Calu3 (cell line): Measurements from ENCODE around the gene ASMTL. TPM values are rescaled to one million over a fixed set of nuclear protein-coding genes. Genes with fewer than 3 reads are reported as not detected.
A peak's percentile ranks its signal among the peaks of the same experiment; 100 is the strongest.
"Not testable (repeated sequence)": the region's sequence is repeated elsewhere in the genome, so short reads cannot be mapped to it uniquely, and the experiment has no call there.

Experiments
- BruUV-seq: library from RNA; stranded (reverse); fragments of 400-500 nt; replicated peaks from 2 replicates; lab custom pipeline; 2021; lab: Mats Ljungman, UMichigan
- CTCF ChIA-PET: fragments of 300-600 bp; sonication (Branson Sonifier 250); formaldehyde crosslinking; loops from one replicate; lab custom pipeline; 2022; ENCODE audit warnings: antibody characterized with exemption; lab: Charles Lee
- DNase-seq: peaks from one replicate; pipeline ENCODE4 v3.0.0; 2022
- H3K27ac Mint-ChIP-seq: one replicate; pipeline ENCODE4 v1.8.0; 2022; ENCODE audit warnings: mixed read lengths; ENCODE audit not compliant: unreplicated experiment
- H3K27me3 Mint-ChIP-seq: one replicate; pipeline ENCODE4 v1.8.0; 2022; ENCODE audit warnings: mixed read lengths; ENCODE audit not compliant: unreplicated experiment
- H3K36me3 Mint-ChIP-seq: one replicate; pipeline ENCODE4 v1.8.0; 2022; ENCODE audit warnings: mild to moderate bottlenecking, moderate library complexity, mixed read lengths; ENCODE audit not compliant: insufficient read depth, unreplicated experiment
- H3K4me1 Mint-ChIP-seq: one replicate; pipeline ENCODE4 v1.8.0; 2022; ENCODE audit warnings: mild to moderate bottlenecking, low read depth, mixed read lengths; ENCODE audit not compliant: unreplicated experiment
- H3K4me3 Mint-ChIP-seq: one replicate; pipeline ENCODE4 v1.8.0; 2022; ENCODE audit warnings: mild to moderate bottlenecking, low read depth, moderate library complexity, mixed read lengths; ENCODE audit not compliant: unreplicated experiment
- H3K9me3 Mint-ChIP-seq: one replicate; pipeline ENCODE4 v1.8.0; 2022; ENCODE audit warnings: low read depth, mixed read lengths; ENCODE audit not compliant: unreplicated experiment
- intact Hi-C: fragments of 100-400 bp; cut with micrococcal nuclease; formaldehyde crosslinking; loops from one replicate; pipeline ENCODE4 v1.10.0; 2022; ENCODE audit not compliant: unreplicated experiment
- total RNA-seq: library from RNA; stranded (reverse); gene quantifications from 2 replicates; pipeline ENCODE4 v1.2.3, GENCODE V29; 2022
- TF ChIP-seq, protein P1 (sequence below): fragments of 200-600 bp; IDR thresholded peaks from one replicate; pipeline ENCODE4 v1.8.0; 2022; ENCODE audit warnings: antibody characterized with exemption; ENCODE audit not compliant: unreplicated experiment

The ASMTL gene
- total RNA-seq, 1 experiment from 2014 or later = 14.4 TPM

DNA sequence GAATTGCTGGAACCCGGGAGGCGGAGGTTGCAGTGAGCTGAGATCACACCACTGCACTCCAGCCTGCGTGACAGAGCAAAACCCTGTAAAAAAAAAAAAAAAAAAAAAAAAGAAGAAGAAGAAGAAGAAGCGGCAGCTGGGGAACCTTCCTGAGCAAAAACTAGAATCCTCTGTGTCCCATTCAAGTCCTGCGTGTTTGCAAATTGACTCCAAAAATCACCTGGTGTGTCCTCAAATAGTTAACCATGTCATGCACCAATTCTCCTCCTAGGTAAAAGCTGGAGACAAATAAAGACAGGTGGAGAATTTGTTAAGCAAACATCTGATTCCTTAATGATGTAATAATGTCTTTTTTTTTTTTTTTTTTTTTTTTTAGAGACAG, 31.9 kb upstream of the ASMTL start:
- Mint-ChIP-seq H3K36me3 (peaks cover 8% of the 10 kb centered on the region), H3K4me3 (no peak overlapping the region), H3K27me3 (no peaks in the 10 kb centered on the region), H3K9me3 (no peaks in the 10 kb centered on the region), H3K4me1 (no peaks in the 10 kb centered on the region), H3K27ac (no peak overlapping the region)
- no TSS peak for BruUV-seq
- TF ChIP-seq, protein P1, sequence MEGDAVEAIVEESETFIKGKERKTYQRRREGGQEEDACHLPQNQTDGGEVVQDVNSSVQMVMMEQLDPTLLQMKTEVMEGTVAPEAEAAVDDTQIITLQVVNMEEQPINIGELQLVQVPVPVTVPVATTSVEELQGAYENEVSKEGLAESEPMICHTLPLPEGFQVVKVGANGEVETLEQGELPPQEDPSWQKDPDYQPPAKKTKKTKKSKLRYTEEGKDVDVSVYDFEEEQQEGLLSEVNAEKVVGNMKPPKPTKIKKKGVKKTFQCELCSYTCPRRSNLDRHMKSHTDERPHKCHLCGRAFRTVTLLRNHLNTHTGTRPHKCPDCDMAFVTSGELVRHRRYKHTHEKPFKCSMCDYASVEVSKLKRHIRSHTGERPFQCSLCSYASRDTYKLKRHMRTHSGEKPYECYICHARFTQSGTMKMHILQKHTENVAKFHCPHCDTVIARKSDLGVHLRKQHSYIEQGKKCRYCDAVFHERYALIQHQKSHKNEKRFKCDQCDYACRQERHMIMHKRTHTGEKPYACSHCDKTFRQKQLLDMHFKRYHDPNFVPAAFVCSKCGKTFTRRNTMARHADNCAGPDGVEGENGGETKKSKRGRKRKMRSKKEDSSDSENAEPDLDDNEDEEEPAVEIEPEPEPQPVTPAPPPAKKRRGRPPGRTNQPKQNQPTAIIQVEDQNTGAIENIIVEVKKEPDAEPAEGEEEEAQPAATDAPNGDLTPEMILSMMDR = no peak
- intact Hi-C loops = no loop called here
- CTCF ChIA-PET = no interaction called here
- DNase-seq = no peak

DNA sequence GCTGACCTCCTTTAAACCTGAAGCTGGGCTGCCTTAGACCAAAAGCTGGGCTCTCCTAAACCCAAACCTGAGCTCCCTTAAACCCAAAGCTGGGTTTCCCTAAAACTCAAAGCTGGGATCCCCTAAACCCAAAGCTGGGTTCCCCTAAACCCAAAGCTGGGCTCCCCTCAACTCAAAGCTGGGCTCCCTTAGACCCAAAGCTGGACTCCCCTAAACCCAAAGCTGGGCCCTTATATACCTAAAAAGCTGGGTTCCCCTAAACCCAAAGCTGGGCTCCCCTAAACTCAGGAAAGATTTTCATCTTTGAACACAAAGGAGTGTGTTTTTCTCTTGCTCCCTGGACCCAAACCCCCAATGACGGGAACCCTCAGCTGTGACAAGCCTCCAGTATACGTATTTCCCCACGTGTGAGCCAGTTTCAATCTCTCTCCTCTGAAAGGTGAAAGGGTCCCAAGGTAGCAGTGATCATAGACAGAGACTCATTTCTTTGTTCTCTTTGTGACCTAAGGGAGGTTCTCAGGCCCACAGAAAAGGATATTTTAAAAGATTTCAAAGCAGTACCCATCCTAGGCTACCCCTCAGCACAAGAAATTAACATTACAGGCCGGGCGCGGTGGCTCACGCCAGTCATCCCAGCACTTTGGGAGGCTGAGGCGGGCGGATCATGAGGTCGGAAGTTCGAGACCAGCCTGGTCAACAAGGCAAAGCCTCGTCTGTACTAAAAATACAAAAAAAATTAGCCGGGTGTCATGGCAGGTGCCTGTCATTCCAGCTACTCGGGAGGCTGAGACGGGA, 31.3 kb upstream of the ASMTL start:
- Mint-ChIP-seq H3K36me3 (peaks cover 8% of the 10 kb centered on the region), H3K4me1 (no peaks in the 10 kb centered on the region), H3K9me3 (no peaks in the 10 kb centered on the region), H3K27me3 (no peaks in the 10 kb centered on the region), H3K4me3 (no peak overlapping the region), H3K27ac (no peak overlapping the region)
- TF ChIP-seq, protein P1 = no peak
- no peak for DNase-seq
- CTCF ChIA-PET = no interaction called here
- no TSS peak for BruUV-seq
- intact Hi-C loops = no loop called here

DNA sequence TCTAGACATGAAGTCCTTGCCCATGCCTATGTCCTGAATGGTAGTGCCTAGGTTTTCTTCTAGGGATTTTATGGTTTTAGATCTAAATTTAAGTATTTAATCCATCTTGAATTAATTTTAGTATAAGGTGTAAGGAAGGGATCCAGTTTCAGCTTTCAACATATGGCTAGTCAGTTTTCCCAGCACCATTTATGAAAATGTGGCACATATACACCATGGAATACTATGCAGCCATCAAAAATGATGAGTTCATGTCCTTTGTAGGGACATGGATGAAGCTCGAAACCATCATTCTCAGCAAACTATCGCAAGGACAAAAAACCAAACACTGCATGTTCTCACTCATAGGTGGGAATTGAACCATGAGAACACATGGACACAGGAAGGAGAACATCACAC, 29.8 kb upstream of the ASMTL start:
- H3K27ac Mint-ChIP-seq, intact Hi-C loops, DNase-seq, H3K4me3 Mint-ChIP-seq, H3K36me3 Mint-ChIP-seq, H3K9me3 Mint-ChIP-seq, CTCF ChIA-PET, H3K4me1 Mint-ChIP-seq, BruUV-seq: not testable (repeated sequence)
- peaks cover 13% of the 10 kb centered on the region for H3K27me3 Mint-ChIP-seq

DNA sequence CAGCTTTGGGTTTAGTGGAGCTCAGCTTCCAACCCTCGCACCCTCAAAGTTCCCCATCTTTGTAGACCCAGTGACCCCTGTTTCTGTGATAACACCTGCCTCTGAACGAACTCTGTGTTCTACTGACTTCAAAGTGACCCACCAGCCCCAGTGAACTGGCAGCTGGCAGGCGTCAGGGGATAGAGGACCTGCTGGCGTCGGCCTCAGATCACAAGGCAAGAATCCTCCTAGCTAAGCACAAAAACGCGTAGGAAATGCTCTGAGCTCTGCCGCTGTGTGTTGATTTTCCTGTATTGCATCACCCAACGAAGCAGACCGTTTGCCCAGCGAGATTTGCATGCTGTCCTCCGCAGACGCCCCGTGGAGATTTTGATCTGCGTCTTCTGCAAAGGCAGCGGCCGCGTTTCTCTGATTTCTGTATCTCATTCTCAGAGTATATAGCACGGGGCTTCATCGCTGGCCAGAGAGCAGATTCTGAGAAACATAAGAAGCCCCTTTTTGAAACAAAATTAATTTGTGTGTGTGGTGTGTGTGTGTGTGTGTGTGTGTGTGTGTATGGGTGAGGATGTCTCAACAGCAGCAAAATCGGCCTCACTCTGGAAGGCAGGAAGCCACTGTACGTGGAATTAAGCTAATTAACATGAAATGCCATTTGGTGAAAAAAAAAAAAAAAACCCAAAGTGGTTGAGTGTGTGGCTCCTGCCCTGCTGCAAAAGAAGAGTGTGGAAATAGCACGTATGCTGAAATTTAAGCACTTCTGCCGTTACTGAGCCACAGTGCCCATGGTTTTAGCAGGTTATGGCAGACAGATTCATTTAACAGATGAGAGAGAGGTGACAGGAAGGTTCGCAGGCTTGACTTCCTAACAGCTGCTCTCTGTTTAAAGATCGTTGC, 29.2 kb upstream of the ASMTL start:
- intact Hi-C loops = no loop called here
- no peaks in the 10 kb centered on the region for H3K4me1 Mint-ChIP-seq
- H3K27me3 Mint-ChIP-seq = peaks cover 19% of the 10 kb centered on the region
- peak overlapping the region; percentile 67 for H3K4me3 Mint-ChIP-seq
- TF ChIP-seq, protein P1 = no peak
- H3K36me3 Mint-ChIP-seq = peaks cover 5% of the 10 kb centered on the region
- peaks cover 3% of the 10 kb centered on the region for H3K9me3 Mint-ChIP-seq
- peak; percentile 35 for DNase-seq
- no TSS peak for BruUV-seq
- CTCF ChIA-PET = no interaction called here
- H3K27ac Mint-ChIP-seq = peak overlapping the region; percentile 88
